K562 (cell line): ENCODE results near the gene VEGFA. TPM values are rescaled to one million over a fixed set of nuclear protein-coding genes. Genes with fewer than 3 reads are reported as not detected.

ENCODE experiments used
- ATAC-seq: fragments of 200-7000 bp; cut with Tn5 transposase; 3 replicates; pipeline ENCODE4 v1.9.1; 2020; ENCODE audit warnings: moderate library complexity
- BruUV-seq: library from RNA; stranded (reverse); fragments of 400-500 nt; replicated peaks from 2 replicates; lab custom pipeline; 2021; lab: Mats Ljungman, UMichigan
- CTCF ChIA-PET: fragments of 300-600 bp; formaldehyde crosslinking; extraction: SDS; loops from one replicate; lab custom pipeline; 2021; ENCODE audit warnings: low intra/inter-chr PET ratio; lab: Yijun Ruan, JAX
- POLR2A ChIA-PET: fragments of 300-600, 350-650 bp; sonication (Branson Sonifier 250); formaldehyde crosslinking; extraction: SDS; loops from one replicate; lab custom pipeline; 2021; ENCODE audit warnings: antibody characterized with exemption, inconsistent platforms; lab: Yijun Ruan, JAX
- DNase-seq, 4 experiments: peaks; one replicate each; pipeline versions ENCODE4 v3.0.0 to v3.0.0-alpha.2; 2011 to 2018; ENCODE audit warnings: low spot score in 3 of 4, mixed read lengths in 3 of 4; ENCODE audit errors: extremely low read depth in 1 of 4
- FAIRE-seq: peaks from 2 replicates; lab custom pipeline; 2011; peaks lifted over from hg19 to GRCh38; lab: Jason Lieb, UNC
- H2AFZ ChIP-seq: 2 replicates; pipeline ENCODE4 v1.6.0; 2011; ENCODE audit warnings: low read depth, low read length, control low read depth, inconsistent platforms
- H3K27ac ChIP-seq: fragments of 200-600 bp; 3 replicates; pipeline ENCODE4 v1.8.0; 2011; ENCODE audit warnings: low read depth, mild to moderate bottlenecking, control low read depth, inconsistent platforms, low read length, moderate library complexity, mixed read lengths; ENCODE audit errors: extremely low read depth
- H3K27me3 ChIP-seq, 2 experiments: fragments of 300-600 bp in 1 of 2; 2 replicates in 1 of 2; 3 replicates in 1 of 2; pipeline versions ENCODE4 v1.6.0 to v1.8.0; 2011; ENCODE audit warnings: inconsistent platforms in 2 of 2, low read length in 2 of 2, mild to moderate bottlenecking in 1 of 2, mixed read lengths in 1 of 2, moderate library complexity in 1 of 2; ENCODE audit not compliant: control insufficient read depth in 2 of 2, insufficient read depth in 2 of 2
- H3K36me3 ChIP-seq: fragments of 300-600 bp; 3 replicates; pipeline ENCODE4 v1.8.0; 2011; ENCODE audit warnings: mild to moderate bottlenecking, low read length, inconsistent platforms; ENCODE audit not compliant: control insufficient read depth, insufficient read depth
- H3K4me1 ChIP-seq, 2 experiments: fragments of 200-600 bp in 1 of 2; replicated peaks in 1 of 2; 2 replicates in 1 of 2; 3 replicates in 1 of 2; pipeline versions ENCODE4 v1.5.1 to v1.8.0; 2011; ENCODE audit warnings: inconsistent platforms in 2 of 2, low read length in 2 of 2, mild to moderate bottlenecking in 1 of 2, mixed read lengths in 1 of 2, moderate library complexity in 1 of 2; ENCODE audit not compliant: control insufficient read depth in 2 of 2, insufficient read depth in 2 of 2
- H3K4me2 ChIP-seq: 2 replicates; pipeline ENCODE4 v1.6.1; 2011; ENCODE audit warnings: low read length, control low read depth, inconsistent platforms, mixed read lengths; ENCODE audit not compliant: insufficient read depth
- H3K4me3 ChIP-seq: fragments of 200-600 bp; sonication (generic), shearing (Covaris generic); 2 replicates; pipeline ENCODE4 v1.5.1; 2016; ENCODE audit warnings: control low read depth, inconsistent platforms
- H3K79me2 ChIP-seq: fragments of 200-600 bp; 3 replicates; pipeline ENCODE4 v1.8.0; 2011; ENCODE audit warnings: low read length, inconsistent platforms; ENCODE audit not compliant: control insufficient read depth, insufficient read depth
- H3K9ac ChIP-seq, 2 experiments: 2 replicates each; pipeline versions ENCODE4 v1.6.0 to v1.6.1; 2011; ENCODE audit warnings: low read depth in 2 of 2, low read length in 2 of 2, control low read depth in 1 of 2, inconsistent platforms in 1 of 2, mild to moderate bottlenecking in 1 of 2, mixed read lengths in 1 of 2; ENCODE audit not compliant: insufficient read depth in 1 of 2
- H3K9me1 ChIP-seq: one replicate; pipeline ENCODE4 v1.6.0; 2011; ENCODE audit warnings: inconsistent platforms, mild to moderate bottlenecking, low read length, moderate library complexity; ENCODE audit not compliant: control insufficient read depth, insufficient read depth
- H3K9me3 ChIP-seq: replicated peaks from 2 replicates; pipeline ENCODE4 v1.5.1; 2011; ENCODE audit warnings: low read depth, low read length, inconsistent platforms; ENCODE audit not compliant: control insufficient read depth, insufficient read depth
- H4K20me1 ChIP-seq: replicated peaks from 2 replicates; pipeline ENCODE4 v1.6.1; 2011; ENCODE audit warnings: low read length, inconsistent platforms, mixed read lengths; ENCODE audit not compliant: control insufficient read depth, insufficient read depth
- CBX5 ChIP-seq: IDR thresholded peaks from 2 replicates; pipeline ENCODE4 v1.6.1; 2014; ENCODE audit warnings: low read depth, borderline replicate concordance
- COPS2 ChIP-seq: fragments of 450-650 bp; conservative IDR thresholded peaks from 2 replicates; pipeline ENCODE4 v1.6.1; 2016; ENCODE audit warnings: mild to moderate bottlenecking, moderate library complexity
- DIDO1 ChIP-seq: fragments of 450-650 bp; IDR thresholded peaks from 2 replicates; pipeline ENCODE4 v1.6.1; 2016; ENCODE audit warnings: low read depth, missing biosample characterization, missing genetic modification characterization
- KLF1 ChIP-seq: fragments of 450-650 bp; IDR thresholded peaks from 2 replicates; pipeline ENCODE4 v1.6.1; 2016; ENCODE audit warnings: missing genetic modification characterization, missing compliant biosample characterization
- NCOA6 ChIP-seq: fragments of 450-650 bp; IDR thresholded peaks from 2 replicates; pipeline ENCODE4 v1.6.1; 2017; ENCODE audit warnings: mild to moderate bottlenecking
- NFIC ChIP-seq: fragments of 450-650 bp; IDR thresholded peaks from 2 replicates; pipeline ENCODE4 v1.6.1; 2017; ENCODE audit warnings: mild to moderate bottlenecking, inconsistent platforms
- NR2C1 ChIP-seq, 2 experiments: fragments of 450-650 bp; IDR thresholded peaks; 2 replicates each; pipeline ENCODE4 v1.6.1; 2017; ENCODE audit warnings: mild to moderate bottlenecking in 2 of 2, antibody characterized with exemption in 1 of 2, inconsistent platforms in 1 of 2, missing compliant biosample characterization in 1 of 2, missing genetic modification characterization in 1 of 2
- POLR2AphosphoS5 ChIP-seq: IDR thresholded peaks from 2 replicates; pipeline ENCODE4 v1.6.1; 2011; ENCODE audit warnings: mild to moderate bottlenecking, low read depth, low read length, moderate library complexity; ENCODE audit not compliant: control insufficient read depth, insufficient read depth
- POLR2G ChIP-seq: fragments of 200-400 bp; formaldehyde crosslinking; IDR thresholded peaks from 2 replicates; pipeline ENCODE4 v1.6.1; 2017; ENCODE audit warnings: low read depth, mild to moderate bottlenecking, antibody characterized with exemption, low read length, moderate library complexity
- RBFOX2 ChIP-seq: fragments of 200-400 bp; formaldehyde crosslinking; IDR thresholded peaks from 2 replicates; pipeline ENCODE4 v1.6.1; 2017; ENCODE audit warnings: low read depth, mild to moderate bottlenecking, low read length, moderate library complexity
- RBM22 ChIP-seq: fragments of 200-400 bp; formaldehyde crosslinking; IDR thresholded peaks from 2 replicates; pipeline ENCODE4 v1.6.1; 2018; ENCODE audit warnings: low read length, low read depth; ENCODE audit not compliant: poor library complexity, severe bottlenecking
- STAG1 ChIP-seq: sonication (generic); formaldehyde crosslinking; IDR thresholded peaks from 2 replicates; pipeline ENCODE4 v1.5.0; 2020; ENCODE audit warnings: missing genetic modification reagents, borderline replicate concordance
- WGBS: fragments of 100-300 bp; shearing (Covaris generic); methylation state at CpG from one replicate; pipeline ENCODE4 v1.1.6; 2016; ENCODE audit warnings: low coverage, mixed read lengths; ENCODE audit not compliant: insufficient coverage; ENCODE audit errors: missing lambda C conversion rate; 5-methylcytosine and 5-hydroxymethylcytosine counted together
- in situ Hi-C: fragments of 300-500 bp; cut with MboI; formaldehyde crosslinking; loops from 4 replicates; pipeline ENCODE4 v1.15.0; 2018; ENCODE audit warnings: inconsistent platforms, mixed read lengths
- intact Hi-C: fragments of 100-400 bp; cut with micrococcal nuclease; formaldehyde crosslinking; loops from 2 replicates; pipeline ENCODE4 v1.14.2; 2022
- polyA plus RNA-seq, 8 experiments: library from polyadenylated mRNA; depleted of rRNA in 4 of 8; stranded (reverse) in 5 of 8; unstranded in 3 of 8; fragments of >200 nt; fragmentation: Nextera tagmentation in 2 of 8; fragmentation: Illumina TruSeq in 1 of 8; extraction: Ambion mirVana in 2 of 8; extraction: Trizol in 1 of 8; gene quantifications; 2 replicates each; pipeline versions ENCODE4 v1.2.1 to v1.2.3, GENCODE V29; 2011 to 2014; ENCODE audit warnings: inconsistent platforms in 1 of 8, missing spikeins in 1 of 8
- total RNA-seq, 7 experiments: library from RNA; depleted of rRNA in 6 of 7; stranded (reverse); fragments of >200 nt in 6 of 7; fragmentation: Illumina TruSeq in 2 of 7; extraction: Trizol in 2 of 7; gene quantifications; 2 replicates each; pipeline versions ENCODE4 v1.2.1 to v1.2.3, GENCODE V29; 2011 to 2021; ENCODE audit warnings: low replicate concordance in 1 of 7
- TF ChIP-seq, protein P1 (sequence below): fragments of 250-450 bp; sonication (Bioruptor Pico); IDR thresholded peaks from 2 replicates; pipeline ENCODE4 v1.8.0; 2022; ENCODE audit warnings: inconsistent platforms

Gene VEGFA
- total and polyA plus RNA-seq, 9 of the 15 experiments (the other 6 are each of a cell fraction or from before 2014, with no cell fraction given) = 14.0 to 271 (median 124) TPM

DNA sequence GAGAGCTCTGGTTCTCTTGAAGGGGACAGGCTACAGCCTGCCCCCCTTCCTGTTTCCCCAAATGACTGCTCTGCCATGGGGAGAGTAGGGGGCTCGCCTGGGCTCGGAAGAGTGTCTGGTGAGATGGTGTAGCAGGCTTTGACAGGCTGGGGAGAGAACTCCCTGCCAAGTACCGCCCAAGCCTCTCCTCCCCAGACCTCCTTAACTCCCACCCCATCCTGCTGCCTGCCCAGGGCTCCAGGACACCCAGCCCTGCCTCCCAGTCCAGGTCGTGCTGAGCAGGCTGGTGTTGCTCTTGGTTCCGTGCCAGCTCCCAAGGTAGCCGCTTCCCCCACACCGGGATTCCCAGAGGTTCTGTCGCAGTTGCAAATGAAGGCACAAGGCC lies 9.8 kb downstream of the VEGFA start:
- peaks cover 68% of the 10 kb centered on the region for H3K79me2 ChIP-seq
- no peak for FAIRE-seq
- no peaks in the 10 kb centered on the region for H3K9me3 ChIP-seq
- no peak overlapping the region for H3K4me2 ChIP-seq
- no peak overlapping the region for H3K27ac ChIP-seq
- in situ Hi-C loops (no loop called here), intact Hi-C loops (no loop called here)
- H4K20me1 ChIP-seq = peaks cover 98% of the 10 kb centered on the region
- DNase-seq = peak in 1 of 4 experiments; percentile 31
- H3K9me1 ChIP-seq = peaks cover 35% of the 10 kb centered on the region
- no TSS peak for BruUV-seq
- no peak overlapping the region for H3K4me3 ChIP-seq
- ChIA-PET CTCF (no interaction called here), POLR2A (no interaction called here)
- WGBS = 77% methylated on average over 8 of the region's 8 CpGs
- H3K27me3 ChIP-seq = no peaks in the 10 kb centered on the region
- peaks cover 99% of the 10 kb centered on the region for H3K36me3 ChIP-seq
- ATAC-seq = no peak
- TF ChIP-seq DIDO1 (tag) (no peak), RBFOX2 (peak; percentile 55), POLR2AphosphoS5 (peak; percentile 5; the same call in 1 of the 2 replicates), STAG1 (no peak), COPS2 (no peak), NFIC (peak; percentile 28; the same call in 1 of the 2 replicates), CBX5 (no peak), POLR2G (peak; percentile 73), KLF1 (tag) (no peak), NR2C1 (IDR thresholded peaks at IDR 0.05) (no peak), NR2C1 (tag; IDR thresholded peaks at IDR 0.05) (no peak), NCOA6 (no peak), RBM22 (peak; percentile 16)
- TF ChIP-seq, protein P1, sequence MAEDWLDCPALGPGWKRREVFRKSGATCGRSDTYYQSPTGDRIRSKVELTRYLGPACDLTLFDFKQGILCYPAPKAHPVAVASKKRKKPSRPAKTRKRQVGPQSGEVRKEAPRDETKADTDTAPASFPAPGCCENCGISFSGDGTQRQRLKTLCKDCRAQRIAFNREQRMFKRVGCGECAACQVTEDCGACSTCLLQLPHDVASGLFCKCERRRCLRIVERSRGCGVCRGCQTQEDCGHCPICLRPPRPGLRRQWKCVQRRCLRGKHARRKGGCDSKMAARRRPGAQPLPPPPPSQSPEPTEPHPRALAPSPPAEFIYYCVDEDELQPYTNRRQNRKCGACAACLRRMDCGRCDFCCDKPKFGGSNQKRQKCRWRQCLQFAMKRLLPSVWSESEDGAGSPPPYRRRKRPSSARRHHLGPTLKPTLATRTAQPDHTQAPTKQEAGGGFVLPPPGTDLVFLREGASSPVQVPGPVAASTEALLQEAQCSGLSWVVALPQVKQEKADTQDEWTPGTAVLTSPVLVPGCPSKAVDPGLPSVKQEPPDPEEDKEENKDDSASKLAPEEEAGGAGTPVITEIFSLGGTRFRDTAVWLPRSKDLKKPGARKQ (CRISPR knock-in tag) = no peak
- H3K9ac ChIP-seq = peak overlapping the region in 1 of 2 experiments; percentile 58; a peak in 1 of 4 replicates
- H2AFZ ChIP-seq = no peak overlapping the region
- peaks cover 11 to 21% of the 10 kb centered on the region in 2 experiments for H3K4me1 ChIP-seq
